C4-2B (cell line): Measurements from ENCODE around the gene TMEM121.
"Not testable (repeated sequence)": the region's sequence is repeated elsewhere in the genome, so short reads cannot be mapped to it uniquely, and the experiment has no call there.

ENCODE experiments used
- ZFX ChIP-seq: fragments of 450-650 bp; IDR thresholded peaks from 2 replicates; pipeline ENCODE4 v1.6.1; 2017
- TF ChIP-seq, protein P1 (sequence below): fragments of 450-650 bp; conservative IDR thresholded peaks from 2 replicates; pipeline ENCODE4 v1.5.1; 2017; ENCODE audit warnings: mild to moderate bottlenecking

DNA sequence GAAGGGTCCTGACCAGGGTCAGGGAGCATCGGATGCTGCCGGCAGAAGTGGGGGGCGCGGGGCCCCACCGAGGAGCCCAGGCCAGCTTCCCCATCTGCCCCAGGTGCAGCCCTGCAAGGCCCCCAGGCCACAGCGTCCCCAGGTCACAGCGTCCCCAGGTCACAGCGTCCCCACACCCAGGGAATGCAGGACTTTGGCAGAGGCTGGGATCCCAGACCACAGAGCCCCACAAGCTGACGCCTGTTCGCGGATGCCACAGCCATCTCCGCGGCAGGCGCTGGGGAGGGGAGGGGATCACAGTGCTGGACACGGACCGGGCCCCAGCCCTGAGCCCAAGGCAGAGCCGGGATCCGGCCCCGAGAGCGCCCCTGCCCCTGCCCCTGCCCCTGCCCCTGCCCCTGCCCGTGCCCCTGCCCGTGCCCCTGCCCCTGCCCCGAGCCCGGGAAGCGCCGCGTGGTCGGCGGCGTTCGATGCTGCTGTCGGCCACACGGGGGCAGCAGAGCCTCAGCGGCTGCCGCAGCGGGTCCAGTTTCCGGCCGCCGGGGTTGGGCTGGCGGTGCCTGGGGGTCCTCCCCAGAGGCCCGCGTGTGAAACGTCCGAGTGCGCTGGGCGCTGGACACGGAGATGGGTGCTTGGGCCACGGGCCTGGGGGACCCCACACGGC is 33.1 kb downstream of the TMEM121 start:
- TF ChIP-seq, protein P1, sequence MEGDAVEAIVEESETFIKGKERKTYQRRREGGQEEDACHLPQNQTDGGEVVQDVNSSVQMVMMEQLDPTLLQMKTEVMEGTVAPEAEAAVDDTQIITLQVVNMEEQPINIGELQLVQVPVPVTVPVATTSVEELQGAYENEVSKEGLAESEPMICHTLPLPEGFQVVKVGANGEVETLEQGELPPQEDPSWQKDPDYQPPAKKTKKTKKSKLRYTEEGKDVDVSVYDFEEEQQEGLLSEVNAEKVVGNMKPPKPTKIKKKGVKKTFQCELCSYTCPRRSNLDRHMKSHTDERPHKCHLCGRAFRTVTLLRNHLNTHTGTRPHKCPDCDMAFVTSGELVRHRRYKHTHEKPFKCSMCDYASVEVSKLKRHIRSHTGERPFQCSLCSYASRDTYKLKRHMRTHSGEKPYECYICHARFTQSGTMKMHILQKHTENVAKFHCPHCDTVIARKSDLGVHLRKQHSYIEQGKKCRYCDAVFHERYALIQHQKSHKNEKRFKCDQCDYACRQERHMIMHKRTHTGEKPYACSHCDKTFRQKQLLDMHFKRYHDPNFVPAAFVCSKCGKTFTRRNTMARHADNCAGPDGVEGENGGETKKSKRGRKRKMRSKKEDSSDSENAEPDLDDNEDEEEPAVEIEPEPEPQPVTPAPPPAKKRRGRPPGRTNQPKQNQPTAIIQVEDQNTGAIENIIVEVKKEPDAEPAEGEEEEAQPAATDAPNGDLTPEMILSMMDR = not testable (repeated sequence)
- TF ChIP-seq ZFX = not testable (repeated sequence)
